SK-N-SH (cell line): ENCODE measurements around the gene SLC22A14. TPM values are rescaled to one million over a fixed set of nuclear protein-coding genes. Genes with fewer than 3 reads are reported as not detected.

ENCODE experiments used
- CTCF ChIA-PET: fragments of 300-600, 350-600 bp; formaldehyde crosslinking; extraction: SDS; loops from one replicate; lab custom pipeline; 2021; lab: Yijun Ruan, JAX
- POLR2A ChIA-PET: fragments of 350-600 bp; sonication (Branson Sonifier 250); formaldehyde crosslinking; extraction: SDS; loops from one replicate; lab custom pipeline; 2020; ENCODE audit warnings: antibody characterized with exemption, inconsistent platforms; lab: Yijun Ruan, JAX
- DNase-seq: peaks from one replicate; pipeline ENCODE4 v3.0.0; 2012
- H2AFZ ChIP-seq: fragments of 200-600 bp; sonication (generic); 2 replicates; pipeline ENCODE4 v1.8.1; 2016; ENCODE audit warnings: antibody characterized with exemption, mild to moderate bottlenecking, low read depth
- H3F3A ChIP-seq: fragments of 200-600 bp; sonication (generic); replicated peaks from 2 replicates; pipeline ENCODE3; 2016; ENCODE audit warnings: antibody characterized with exemption, mild to moderate bottlenecking; ENCODE audit not compliant: insufficient read depth
- H3K27ac ChIP-seq, 2 experiments: fragments of 200-500 bp in 1 of 2; fragments of 200-600 bp in 1 of 2; sonication (Bioruptor generic) in 1 of 2; sonication (generic), shearing (Covaris generic) in 1 of 2; 2 replicates each; pipeline versions ENCODE4 v1.5.1 to v1.6.1; 2014 to 2016; ENCODE audit warnings: low read depth in 2 of 2, inconsistent platforms in 1 of 2, low read length in 1 of 2, mild to moderate bottlenecking in 1 of 2, mixed read lengths in 1 of 2
- H3K27me3 ChIP-seq: fragments of 200-600 bp; sonication (generic), shearing (Covaris generic); 2 replicates; pipeline ENCODE4 v1.6.1; 2016; ENCODE audit warnings: mixed run types; ENCODE audit not compliant: insufficient read depth
- H3K36me3 ChIP-seq, 2 experiments: fragments of 200-500 bp in 1 of 2; fragments of 200-600 bp in 1 of 2; sonication (Bioruptor generic) in 1 of 2; sonication (generic) in 1 of 2; replicated peaks in 1 of 2; 2 replicates each; pipeline versions ENCODE3 to v1.5.1; 2014 to 2016; ENCODE audit warnings: low read length in 1 of 2, mild to moderate bottlenecking in 1 of 2; ENCODE audit not compliant: insufficient read depth in 2 of 2, control insufficient read depth in 1 of 2
- H3K4me1 ChIP-seq, 2 experiments: fragments of 200-500 bp in 1 of 2; fragments of 200-600 bp in 1 of 2; sonication (Bioruptor generic) in 1 of 2; sonication (generic), shearing (Covaris generic) in 1 of 2; 2 replicates each; pipeline versions ENCODE4 v1.5.1 to v1.6.1; 2014 to 2016; ENCODE audit warnings: low read depth in 1 of 2, low read length in 1 of 2, mixed run types in 1 of 2; ENCODE audit not compliant: insufficient read depth in 2 of 2, control insufficient read depth in 1 of 2
- H3K4me2 ChIP-seq: fragments of 200-600 bp; sonication (generic), shearing (Covaris generic); 2 replicates; pipeline ENCODE4 v1.6.1; 2017; ENCODE audit warnings: mixed run types
- H3K4me3 ChIP-seq, 2 experiments: fragments of 200-500 bp in 1 of 2; fragments of 200-600 bp in 1 of 2; sonication (Bioruptor generic) in 1 of 2; sonication (generic), shearing (Covaris generic) in 1 of 2; 2 replicates each; pipeline versions ENCODE4 v1.5.1 to v1.8.1; 2014 to 2016; ENCODE audit warnings: low read depth in 2 of 2, inconsistent platforms in 1 of 2, low read length in 1 of 2, mild to moderate bottlenecking in 1 of 2, mixed read lengths in 1 of 2, moderate library complexity in 1 of 2
- H3K79me2 ChIP-seq: fragments of 200-600 bp; sonication (generic); 2 replicates; pipeline ENCODE4 v1.8.1; 2017; ENCODE audit warnings: mild to moderate bottlenecking; ENCODE audit not compliant: insufficient read depth
- H3K9ac ChIP-seq: fragments of 200-600 bp; sonication (generic); 2 replicates; pipeline ENCODE4 v1.6.1; 2017; ENCODE audit warnings: mixed run types
- H3K9me2 ChIP-seq: fragments of 200-600 bp; sonication (generic); 2 replicates; pipeline ENCODE4 v1.6.1; 2017; ENCODE audit warnings: mixed run types
- H3K9me3 ChIP-seq: fragments of 200-600 bp; sonication (generic); 2 replicates; pipeline ENCODE4 v1.6.1; 2017; ENCODE audit warnings: mixed run types, mild to moderate bottlenecking, moderate library complexity
- H4K20me1 ChIP-seq: fragments of 200-600 bp; sonication (generic); 2 replicates; pipeline ENCODE4 v1.6.1; 2017; ENCODE audit warnings: mild to moderate bottlenecking, mixed run types; ENCODE audit not compliant: insufficient read depth
- EZH2phosphoT487 ChIP-seq: fragments of 200-600 bp; sonication (generic); IDR thresholded peaks from 2 replicates; pipeline ENCODE4 v1.6.1; 2017; ENCODE audit warnings: low read depth, mixed run types, mild to moderate bottlenecking, antibody characterized with exemption, moderate library complexity, borderline replicate concordance
- FOSL2 ChIP-seq: IDR thresholded peaks from 2 replicates; pipeline ENCODE4 v1.4.0; 2012; ENCODE audit warnings: low read depth, mild to moderate bottlenecking, moderate library complexity, borderline replicate concordance
- IRF3 ChIP-seq: fragments of 150-350 bp; IDR thresholded peaks from 2 replicates; pipeline ENCODE4 v1.6.1; 2016; ENCODE audit warnings: mild to moderate bottlenecking, low read depth, low read length
- MAX ChIP-seq: IDR thresholded peaks from 2 replicates; pipeline ENCODE4 v1.4.0; 2012; ENCODE audit warnings: low read depth
- MEF2A ChIP-seq: IDR thresholded peaks from 2 replicates; pipeline ENCODE4 v1.4.0; 2012; ENCODE audit warnings: low read depth, borderline replicate concordance
- REST ChIP-seq: IDR thresholded peaks from 2 replicates; pipeline ENCODE4 v1.6.1; 2012; ENCODE audit warnings: mild to moderate bottlenecking, low read depth, low read length, moderate library complexity
- RFX5 ChIP-seq: IDR thresholded peaks from 2 replicates; pipeline ENCODE4 v1.6.1; 2012; ENCODE audit warnings: mild to moderate bottlenecking, improper control_type of control experiment, low read length
- RXRA ChIP-seq: IDR thresholded peaks from 2 replicates; pipeline ENCODE4 v1.4.0; 2012; ENCODE audit warnings: low read depth, mild to moderate bottlenecking, borderline replicate concordance
- SMC3 ChIP-seq: IDR thresholded peaks from 2 replicates; pipeline ENCODE4 v1.6.1; 2012; ENCODE audit warnings: low read depth, low read length, improper control_type of control experiment
- TAF1 ChIP-seq: IDR thresholded peaks from 2 replicates; pipeline ENCODE4 v1.6.1; 2012; ENCODE audit warnings: low read depth, mild to moderate bottlenecking, low read length, moderate library complexity, borderline replicate concordance
- TEAD4 ChIP-seq: IDR thresholded peaks from 2 replicates; pipeline ENCODE4 v1.4.0; 2012; ENCODE audit warnings: mild to moderate bottlenecking, borderline replicate concordance; ENCODE audit not compliant: insufficient read depth
- YY1 ChIP-seq: IDR thresholded peaks from 2 replicates; pipeline ENCODE4 v1.4.0; 2012; ENCODE audit warnings: low read depth, mild to moderate bottlenecking
- WGBS: methylation state at CpG from one replicate; pipeline ENCODE4 v1.1.6; 2017; ENCODE audit warnings: low lambda C conversion rate; 5-methylcytosine and 5-hydroxymethylcytosine counted together
- polyA plus RNA-seq, 3 experiments: library from polyadenylated mRNA; depleted of rRNA; stranded (reverse); fragments of >200 nt; gene quantifications; 2 replicates each; pipeline ENCODE4 v1.2.3, GENCODE V29; 2012

The SLC22A14 gene
- polyA plus RNA-seq, 1 of the 3 experiments (the other 2 are of a cell fraction), result 0.16 TPM

GRCh38 chr3:38347421-38348200, 65.5 kb downstream of the SLC22A14 start:
- Histone ChIP-seq H3K9me3 (no peaks in the 10 kb centered on the region), H3K79me2 (no peaks in the 10 kb centered on the region), H3K27me3 (no peaks in the 10 kb centered on the region), H3K4me3 (peak overlapping the region; percentile 82 to 86), H3K4me2 (peak overlapping the region; percentile 94), H3F3A (no peaks in the 10 kb centered on the region), H2AFZ (peak overlapping the region; percentile 93; the same call in 1 of the 2 replicates), H4K20me1 (no peaks in the 10 kb centered on the region), H3K9ac (peak overlapping the region; percentile 66; the same call in 1 of the 2 replicates), H3K9me2 (no peaks in the 10 kb centered on the region), H3K36me3 (no peaks in the 10 kb centered on the region), H3K27ac (no peak overlapping the region), H3K4me1 (peaks cover 0 to 12% of the 10 kb centered on the region in 2 experiments; a peak in 1 of 4 replicates)
- no peak for DNase-seq
- TF ChIP-seq IRF3, result no peak
- no peak for TF ChIP-seq RXRA
- TF ChIP-seq REST, result no peak
- TF ChIP-seq TAF1, result no peak
- TF ChIP-seq RFX5, result no peak
- no peak for TF ChIP-seq YY1
- WGBS, result 60% methylated on average over 15 of the region's 19 CpGs
- CTCF ChIA-PET, result interaction anchor here (1.0 to 4.8 kb wide), 25 partner anchors 10 to 652 kb away, joined by 3 to 146 read pairs (median 5); partner anchors contain the start of gene MYD88
- POLR2A ChIA-PET, result interaction anchor here (1.1 to 1.6 kb wide), 2 partner anchors 108 to 181 kb away, joined by 3 to 7 read pairs; no protein-coding TSS in a partner anchor

GRCh38 chr3:38348903-38349302, 66.8 kb downstream of the SLC22A14 start:
- no peak overlapping the region for H3K27ac ChIP-seq
- no peak overlapping the region for H2AFZ ChIP-seq
- H3K4me3 ChIP-seq, result no peak overlapping the region
- no peak overlapping the region for H3K4me2 ChIP-seq
- no peaks in the 10 kb centered on the region for H3K36me3 ChIP-seq
- no peaks in the 10 kb centered on the region for H3K79me2 ChIP-seq
- no peaks in the 10 kb centered on the region for H3K9me3 ChIP-seq
- ChIA-PET CTCF (interaction anchor here (1.2 kb wide), 1 partner anchor 132 kb away, joined by 6 read pairs; no protein-coding TSS in a partner anchor), POLR2A (interaction anchor here (0.5 kb wide), 1 partner anchor 171 kb away, joined by 3 read pairs; no protein-coding TSS in a partner anchor)
- H4K20me1 ChIP-seq, result no peaks in the 10 kb centered on the region
- H3K4me1 ChIP-seq, result peaks cover 0 to 12% of the 10 kb centered on the region in 2 experiments; a peak in 1 of 4 replicates
- H3K27me3 ChIP-seq, result no peaks in the 10 kb centered on the region
- no peaks in the 10 kb centered on the region for H3K9me2 ChIP-seq
- TF ChIP-seq TEAD4 (no peak), MEF2A (no peak), MAX (no peak), SMC3 (no peak), EZH2phosphoT487 (no peak), TAF1 (no peak), FOSL2 (no peak), REST (no peak)
- WGBS, result 89% methylated on average over 4 of the region's 4 CpGs
- H3K9ac ChIP-seq, result no peak overlapping the region
- no peaks in the 10 kb centered on the region for H3F3A ChIP-seq
- DNase-seq, result no peak
